GM18520 (cell line): Measurements from ENCODE around the gene DNPH1.

Source experiments
- ATAC-seq: cut with Tn5 transposase; IDR thresholded peaks from one replicate; pipeline ENCODE4 v1.9.1; 2021; ENCODE audit not compliant: unreplicated experiment

Gene DNPH1

DNA sequence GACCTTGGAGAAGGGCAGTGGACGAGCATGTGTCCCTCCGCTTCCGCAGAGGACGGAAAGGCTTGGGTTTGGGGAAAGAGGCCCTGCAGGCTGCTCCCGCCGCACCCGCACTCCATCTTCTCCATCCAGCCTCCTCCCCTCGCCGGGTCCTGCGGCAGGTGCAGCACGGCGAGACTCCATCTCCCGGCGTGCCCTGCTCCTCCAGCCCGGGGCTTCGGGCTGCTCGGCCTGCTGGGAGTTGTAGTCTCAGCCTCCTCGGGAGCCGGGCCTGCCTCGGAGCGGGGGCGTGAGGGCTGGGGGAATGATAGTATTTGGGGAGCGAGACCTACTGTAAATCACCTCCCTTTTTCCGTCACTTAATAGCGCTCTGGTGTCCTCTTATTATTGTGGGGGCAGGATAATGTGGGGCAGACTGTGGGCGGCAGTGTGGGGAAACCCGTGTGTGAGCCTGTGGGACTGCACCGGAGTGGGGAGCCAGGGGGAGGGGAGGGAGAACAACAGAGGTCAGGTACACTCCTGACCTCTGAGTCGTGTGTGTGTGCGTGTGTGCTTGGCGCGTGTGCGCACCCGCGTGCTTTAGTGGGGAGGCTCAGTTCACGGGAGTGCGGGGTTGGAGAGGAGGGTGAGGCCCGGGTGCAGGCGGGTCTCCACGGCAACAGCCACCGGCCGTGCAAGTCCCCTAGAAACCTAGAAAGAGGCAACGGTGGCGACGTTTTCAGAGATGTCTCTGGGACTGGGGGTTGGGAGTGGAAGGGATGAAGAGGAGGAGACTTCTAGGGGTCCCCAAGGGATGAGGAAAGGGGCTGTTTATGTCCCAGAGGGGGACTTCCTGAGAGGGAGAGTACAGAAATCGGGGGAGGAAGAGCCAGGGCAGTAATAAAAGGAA, 18.1 kb upstream of the DNPH1 start:
- ATAC-seq, result no peak

DNA sequence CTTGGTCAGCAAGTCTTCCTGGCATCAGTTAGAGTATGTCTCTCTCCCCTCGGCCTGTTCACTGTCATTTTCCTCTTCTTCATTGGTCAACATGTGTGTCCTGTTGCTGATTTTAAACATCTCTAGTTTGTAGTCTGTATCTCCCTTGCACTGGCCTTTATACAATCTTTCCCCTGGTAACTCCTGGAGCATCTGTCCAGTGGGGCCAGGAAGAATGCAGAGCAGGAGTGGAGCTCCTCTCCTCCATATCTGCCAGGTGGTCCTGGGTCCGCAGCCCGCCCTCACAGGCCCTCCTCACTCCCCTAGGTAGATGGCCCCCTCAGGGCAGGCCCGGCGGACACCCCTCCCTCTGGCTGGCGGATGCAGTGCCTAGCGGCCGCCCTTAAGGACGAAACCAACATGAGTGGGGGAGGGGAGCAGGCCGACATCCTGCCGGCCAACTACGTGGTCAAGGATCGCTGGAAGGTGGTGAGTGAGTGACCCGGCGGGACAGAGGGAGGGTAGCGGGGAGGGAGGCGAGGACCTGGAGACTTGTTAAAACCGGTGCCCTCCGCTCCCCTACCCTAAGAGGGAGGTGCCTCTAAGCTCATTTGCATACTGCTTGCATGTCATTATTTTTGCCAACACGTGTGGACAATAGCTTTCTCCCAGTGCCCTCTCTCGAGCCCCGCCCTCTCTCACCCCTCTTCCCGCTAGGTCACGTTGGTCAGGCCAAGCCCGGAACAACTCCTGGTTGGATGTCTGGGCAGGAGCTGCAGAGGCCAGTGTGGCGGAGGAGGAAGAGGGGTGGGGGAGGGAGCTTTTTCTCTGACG, 17.2 kb upstream of the DNPH1 start:
- no peak for ATAC-seq

DNA sequence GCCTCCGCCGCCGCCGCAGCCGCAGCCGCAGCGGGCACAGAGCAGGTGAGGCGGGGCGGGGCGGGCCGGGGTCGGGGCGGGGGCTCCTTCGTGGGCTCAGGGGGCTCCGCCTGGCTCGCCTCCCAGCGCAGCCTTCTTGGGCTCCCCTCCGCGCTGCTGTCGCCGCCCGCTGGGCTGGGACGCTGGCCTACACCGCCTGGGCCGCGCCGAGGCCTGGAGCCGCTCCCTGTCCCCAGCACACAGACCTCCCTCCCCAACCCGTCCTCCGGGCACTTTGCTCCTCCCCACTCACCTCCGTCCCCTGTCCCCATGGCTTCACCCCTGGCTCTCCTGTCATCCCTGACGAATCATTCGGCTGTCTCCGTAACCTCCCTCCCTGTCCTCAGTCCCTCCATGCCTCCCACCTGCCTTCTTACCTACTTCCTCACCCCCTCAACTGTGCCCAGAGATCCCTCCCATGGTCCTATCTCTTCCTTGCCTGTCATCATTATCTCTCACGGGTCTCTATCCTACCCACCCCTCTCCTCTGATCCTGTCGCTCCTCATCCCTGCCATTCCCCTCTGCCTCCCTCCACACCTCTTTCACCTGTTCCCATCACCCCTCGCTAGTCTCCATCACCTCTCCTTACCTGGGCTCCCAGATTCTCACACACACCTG, 14.5 kb upstream of the DNPH1 start:
- no peak for ATAC-seq

DNA sequence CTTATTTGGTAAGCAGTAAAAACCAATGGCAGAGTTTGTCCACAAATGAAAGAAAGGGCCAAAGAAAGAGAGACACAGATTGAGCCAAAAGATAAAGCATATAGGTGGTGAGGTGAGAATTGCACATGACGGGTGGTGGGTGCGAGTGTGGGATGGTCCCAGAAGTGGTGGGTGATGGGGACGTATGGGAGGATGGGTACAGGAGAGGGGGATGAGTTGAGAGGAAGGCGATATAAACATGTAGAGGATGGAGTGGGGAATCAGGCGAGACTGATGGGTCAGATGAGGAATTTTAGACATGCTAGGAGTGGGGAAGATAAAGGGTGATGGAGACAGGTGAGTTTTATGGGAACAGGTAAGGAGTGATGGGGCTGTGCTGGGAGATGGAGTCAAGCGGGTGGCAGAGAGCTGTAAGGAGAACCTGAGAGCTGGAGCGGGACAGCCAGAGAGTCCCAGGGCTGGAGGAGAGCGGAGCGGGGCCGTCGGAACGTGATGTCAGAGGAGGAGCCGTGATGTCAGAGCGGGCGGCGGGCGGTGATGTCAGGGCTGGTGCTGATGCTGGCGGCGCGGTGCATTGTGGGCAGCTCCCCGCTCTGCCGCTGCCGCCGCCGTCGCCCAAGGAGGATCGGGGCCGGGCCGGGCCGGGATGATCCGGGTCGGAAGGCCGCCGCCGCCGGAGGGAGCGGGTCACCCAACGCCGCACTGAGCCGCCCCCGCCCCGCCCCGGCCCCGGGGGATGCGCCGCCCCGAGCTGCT, 13.8 kb upstream of the DNPH1 start, which contains the start of gene TTBK1:
TSS of gene TTBK1 (plus strand) at position 574 of the 756 bp plus-strand sequence. CDS start 3,180 bp downstream, outside the sequence.
- no peak for ATAC-seq

DNA sequence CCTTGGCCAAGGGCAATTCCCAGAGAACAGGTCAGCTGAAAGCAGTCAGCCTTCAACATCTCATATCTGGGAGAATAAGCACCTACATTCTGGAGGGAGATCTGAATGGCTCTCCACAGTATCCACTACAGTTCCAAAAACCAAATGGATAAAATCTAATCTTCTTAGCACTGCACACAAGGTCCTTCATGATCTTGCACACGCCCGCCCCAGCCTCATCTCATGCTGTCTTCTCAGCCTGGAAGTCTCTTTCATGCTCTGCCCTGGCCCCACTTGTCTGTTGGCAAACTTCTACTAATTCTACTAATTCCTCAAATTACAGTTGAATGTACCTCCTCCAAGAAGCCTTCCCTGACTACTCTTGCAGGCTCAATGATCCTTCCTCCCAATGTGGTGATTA, 12.2 kb upstream of the DNPH1 start:
- no peak for ATAC-seq

DNA sequence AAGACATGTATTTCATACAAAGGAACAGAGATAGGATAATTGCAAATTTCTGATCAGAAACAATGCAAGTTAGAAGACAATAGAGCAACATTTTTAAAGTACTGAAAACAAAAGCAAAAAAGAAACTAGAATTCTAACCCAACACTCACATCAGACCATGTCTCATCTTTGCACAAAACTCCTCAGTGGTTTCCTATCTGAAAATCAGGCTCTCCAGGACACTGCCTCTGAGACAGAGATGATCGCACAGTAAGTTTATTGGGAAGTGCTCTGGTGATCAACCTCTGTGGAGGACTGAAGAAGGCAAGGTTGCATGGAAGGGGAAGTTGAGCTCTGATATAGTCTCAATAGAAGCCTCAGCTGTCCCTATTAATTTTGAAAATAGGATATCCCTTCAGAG, 11.7 kb upstream of the DNPH1 start:
- no peak for ATAC-seq

DNA sequence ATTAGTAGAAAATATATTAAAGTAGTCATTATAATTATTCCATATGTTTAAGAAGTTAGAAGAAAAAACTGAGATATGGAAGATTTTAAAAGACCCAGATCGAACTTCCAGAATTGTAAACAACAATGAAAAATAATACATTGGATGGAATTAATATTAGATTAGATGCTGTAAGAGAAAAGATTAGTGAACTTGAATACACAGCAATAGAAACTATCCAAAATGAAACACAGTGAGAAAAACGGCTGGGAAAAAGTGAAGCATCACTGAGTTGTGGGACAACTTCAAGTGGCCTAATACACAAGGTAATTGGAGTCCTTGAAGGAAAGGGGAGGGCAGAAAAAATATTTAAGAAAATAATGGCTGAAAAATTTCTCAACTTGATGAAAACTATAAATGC, 9.8 kb upstream of the DNPH1 start:
- ATAC-seq, result no peak

DNA sequence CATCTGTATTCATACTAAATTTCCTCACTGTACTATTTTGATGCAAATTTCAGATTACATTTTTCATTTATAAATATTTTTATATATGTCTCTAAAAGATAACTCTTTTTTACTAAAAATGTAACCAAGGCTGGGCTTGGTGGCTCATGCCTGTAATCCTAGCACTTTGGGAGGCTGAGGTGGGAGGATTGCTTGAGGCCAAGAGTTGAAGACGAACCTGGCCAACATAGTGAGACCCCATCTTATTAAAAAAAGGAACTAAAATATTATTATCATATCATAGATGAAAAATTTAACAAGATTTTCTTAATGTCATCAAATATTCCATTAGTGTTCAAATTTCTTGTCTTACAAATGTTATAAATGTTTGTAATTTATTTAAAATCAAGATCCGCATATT, 6.6 kb upstream of the DNPH1 start:
- no peak for ATAC-seq

DNA sequence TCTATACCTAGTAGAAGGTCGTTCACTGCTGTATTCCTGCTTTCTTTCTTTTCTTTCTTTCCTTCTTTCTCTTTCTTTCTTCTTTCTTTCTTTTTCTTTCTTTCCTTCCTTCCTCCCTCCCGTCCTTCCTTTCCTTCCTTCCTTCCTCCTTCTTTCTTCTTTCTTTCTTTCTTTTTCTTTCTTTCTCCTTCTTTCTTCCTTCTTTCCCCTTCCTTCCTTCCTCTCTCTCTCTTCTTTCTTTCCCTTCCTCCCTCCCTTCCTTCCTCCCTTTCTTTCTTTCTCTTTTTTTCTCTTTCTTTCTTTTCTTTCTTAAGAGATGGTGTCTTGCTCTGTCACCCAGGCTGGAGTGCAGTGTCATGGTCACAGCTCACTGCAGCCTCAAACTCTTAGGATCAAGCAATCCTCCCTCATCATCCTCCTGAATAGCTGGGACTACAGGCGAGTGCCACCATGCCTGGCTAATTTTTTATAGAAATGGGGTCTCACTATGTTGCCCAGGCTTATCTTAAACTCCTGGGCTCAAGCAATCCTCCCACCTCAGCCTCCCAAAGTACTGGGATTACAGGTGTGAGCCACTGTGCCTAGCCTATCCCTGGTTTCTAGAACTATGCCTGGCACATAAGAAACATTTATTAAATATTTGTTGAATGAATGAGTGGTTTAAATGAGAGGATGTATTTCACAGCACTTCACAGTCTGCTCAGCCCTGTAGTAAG, 2.6 kb upstream of the DNPH1 start:
- no peak for ATAC-seq

DNA sequence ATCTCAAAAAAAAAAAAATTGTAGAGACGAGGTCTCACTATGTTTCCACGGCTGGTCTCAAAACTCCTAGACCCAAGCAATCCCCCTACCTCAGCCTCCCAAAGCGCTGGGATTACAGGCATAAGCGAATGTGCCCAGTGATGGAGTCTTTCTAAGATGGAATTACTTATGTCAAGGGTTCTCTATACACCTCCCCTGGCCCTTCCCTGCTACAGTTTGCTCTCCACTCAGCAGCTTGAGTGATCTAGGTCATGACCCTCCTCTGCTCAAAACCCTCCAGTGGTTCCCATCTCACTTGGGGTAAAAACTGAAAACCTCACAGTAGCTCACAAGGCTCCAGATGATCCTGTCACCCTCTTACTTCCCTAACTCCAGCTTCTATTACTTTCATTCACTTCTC, 1.8 kb upstream of the DNPH1 start:
- ATAC-seq, result no peak

DNA sequence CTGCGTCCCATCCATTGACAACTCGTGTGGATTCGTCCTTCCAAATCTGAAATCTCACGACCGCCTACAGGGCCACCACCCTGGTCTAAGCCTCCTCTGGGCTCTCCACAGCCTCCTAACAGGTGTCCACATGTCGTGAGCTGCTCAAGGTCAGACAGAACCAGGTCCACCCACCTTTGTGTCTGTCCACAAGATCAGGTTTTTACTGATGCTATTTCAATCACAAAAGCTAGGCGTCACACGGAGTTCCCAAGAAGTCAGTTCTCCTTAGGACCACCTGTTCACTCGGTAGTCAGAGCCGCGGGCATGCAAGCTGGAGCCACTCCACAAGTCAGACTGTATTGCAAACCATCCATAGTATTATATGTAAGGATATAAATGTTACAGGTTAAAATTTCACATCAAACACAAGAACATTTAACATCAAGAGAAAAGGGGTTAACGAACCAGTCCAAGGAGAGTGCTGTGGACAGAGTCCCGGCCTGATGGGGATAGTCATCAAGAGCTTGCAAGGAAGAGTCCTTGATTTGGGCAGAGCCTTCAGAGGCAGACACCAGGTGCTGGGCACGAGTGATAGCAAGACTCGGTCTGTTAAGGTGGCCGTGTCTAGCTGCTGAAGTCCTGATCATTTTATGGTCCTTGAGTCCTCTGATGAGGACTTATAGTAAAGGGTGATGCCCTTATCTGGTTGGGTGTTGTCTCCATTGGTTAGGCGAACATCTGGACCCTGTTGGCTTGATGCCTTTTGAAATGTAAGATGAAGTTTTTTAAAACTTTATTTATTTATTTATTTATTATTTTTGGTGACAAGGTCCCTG, 731 bp upstream of the DNPH1 start:
- ATAC-seq, result no peak

DNA sequence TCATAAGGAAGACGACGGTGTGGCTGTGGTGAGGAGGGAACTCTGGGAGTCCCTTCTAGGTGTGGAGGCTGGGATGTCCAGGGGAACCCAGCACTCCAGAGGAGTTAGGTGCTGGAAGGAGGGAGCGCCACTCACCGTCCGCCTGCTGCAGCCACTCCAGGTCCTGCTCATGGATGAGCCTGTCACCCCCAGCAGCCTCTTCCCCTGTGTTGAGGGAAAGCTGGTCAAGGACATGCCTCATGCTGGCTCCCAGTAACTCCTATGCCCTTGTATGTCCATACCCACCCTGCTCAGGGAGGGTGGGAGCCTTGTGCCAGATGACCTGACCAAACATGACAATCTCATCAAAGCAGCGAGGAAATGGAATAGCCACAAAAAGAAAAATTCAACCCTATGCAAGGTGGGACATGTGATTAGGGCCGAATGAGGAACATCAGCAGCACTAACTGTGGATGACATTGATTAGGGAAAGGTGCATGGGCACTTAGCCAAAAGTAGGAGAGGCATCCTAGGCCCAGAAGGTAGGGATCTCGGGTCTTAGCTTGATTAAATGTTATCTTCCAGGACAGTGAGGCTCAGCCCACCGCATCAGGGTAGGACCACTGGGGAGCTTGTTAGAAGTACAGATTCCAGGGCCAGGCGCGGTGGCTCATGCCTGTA, 3.0 kb downstream of the DNPH1 start:
- ATAC-seq, result no peak

DNA sequence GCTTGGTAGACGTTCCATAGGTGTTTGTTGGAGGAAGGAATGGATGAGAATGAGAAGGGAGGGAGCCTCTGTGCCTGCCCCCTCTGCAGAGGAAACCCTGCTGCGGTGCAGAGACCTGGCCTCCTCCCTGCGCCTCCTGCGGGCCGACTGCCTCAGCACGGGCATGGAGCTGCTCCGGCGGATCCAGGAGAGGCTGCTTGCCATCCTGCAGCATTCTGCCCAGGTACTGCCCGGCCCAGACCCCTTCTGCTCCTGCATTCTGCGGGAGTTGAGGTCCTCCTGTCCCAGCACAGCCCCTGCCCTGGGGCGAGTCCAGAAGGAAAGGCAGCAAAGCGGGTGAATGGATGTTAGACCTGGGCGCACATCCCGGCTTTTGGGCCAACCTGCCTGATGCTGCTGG, 6.1 kb downstream of the DNPH1 start:
- no peak for ATAC-seq

DNA sequence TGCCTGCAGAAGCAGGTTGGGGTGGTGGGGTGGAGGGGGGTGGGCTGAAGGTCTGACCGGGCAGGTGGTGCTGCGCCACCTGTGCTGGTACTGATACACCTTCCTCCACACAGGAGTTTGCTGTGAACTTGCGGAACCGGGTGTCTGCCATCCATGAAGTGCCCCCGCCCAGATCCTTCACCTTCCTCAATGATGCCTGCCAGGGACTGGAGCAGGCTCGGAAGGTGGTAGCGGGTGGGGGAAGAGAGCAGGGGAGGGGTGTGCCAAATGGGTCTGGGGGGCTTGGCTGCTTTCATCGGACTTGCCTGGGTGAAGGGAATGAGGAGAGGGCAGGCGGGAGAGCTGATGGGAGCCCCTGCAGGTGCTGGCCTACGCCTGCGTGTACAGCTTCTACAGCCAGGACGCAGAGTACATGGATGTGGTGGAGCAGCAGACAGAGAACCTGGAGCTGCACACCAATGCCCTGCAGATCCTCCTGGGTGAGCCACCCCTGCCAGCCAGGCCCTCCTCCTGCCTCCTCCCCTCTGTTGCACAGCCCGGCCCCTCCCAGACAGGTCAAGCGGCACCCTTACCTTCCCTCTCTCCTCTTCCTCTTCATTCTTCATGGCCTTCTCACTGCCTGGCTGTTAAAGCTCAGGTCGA, 6.7 kb downstream of the DNPH1 start:
- no peak for ATAC-seq

DNA sequence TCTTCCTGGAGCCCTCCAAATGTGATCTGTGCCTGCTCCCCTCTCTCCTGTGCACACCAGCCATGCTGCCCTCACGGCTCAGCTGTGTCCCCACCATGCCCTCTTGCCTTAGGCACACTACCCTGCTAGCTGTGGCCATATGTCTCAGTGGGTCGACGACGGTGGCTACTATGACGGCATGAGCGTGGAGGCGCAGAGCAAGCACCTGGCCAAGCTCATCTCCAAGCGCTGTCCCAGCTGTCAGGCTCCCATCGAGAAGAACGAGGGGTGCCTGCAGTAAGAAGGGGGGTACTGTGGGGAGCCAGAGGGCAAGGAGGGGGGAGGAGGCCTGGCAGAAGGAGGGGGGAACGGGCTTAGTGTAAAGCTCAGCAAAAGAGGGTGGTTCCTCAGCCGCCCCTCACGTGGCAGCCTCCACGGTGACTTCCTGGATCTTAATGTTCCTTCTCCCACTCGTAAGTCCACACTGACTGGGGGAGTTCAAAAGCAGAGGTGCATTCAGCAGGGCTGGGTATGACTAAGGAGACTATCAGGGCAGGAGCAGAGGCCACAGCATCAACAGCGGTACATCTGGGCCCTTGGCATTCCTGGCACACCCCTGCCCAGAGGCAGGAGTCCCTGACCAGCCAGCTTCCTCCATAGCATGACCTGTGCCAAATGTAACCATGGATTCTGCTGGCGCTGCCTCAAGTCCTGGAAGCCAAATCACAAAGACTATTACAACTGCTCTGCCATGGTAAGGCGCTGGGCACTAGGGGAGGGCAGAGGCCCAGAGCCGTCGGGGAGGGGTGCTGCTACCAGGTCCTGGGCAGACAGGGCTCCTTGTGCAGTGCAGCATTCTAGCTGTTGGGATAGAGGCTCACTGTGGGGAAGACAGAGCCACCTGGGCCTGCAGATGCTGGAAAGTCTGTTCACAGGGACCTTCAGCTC, 8.0 kb downstream of the DNPH1 start:
- ATAC-seq, result no peak

DNA sequence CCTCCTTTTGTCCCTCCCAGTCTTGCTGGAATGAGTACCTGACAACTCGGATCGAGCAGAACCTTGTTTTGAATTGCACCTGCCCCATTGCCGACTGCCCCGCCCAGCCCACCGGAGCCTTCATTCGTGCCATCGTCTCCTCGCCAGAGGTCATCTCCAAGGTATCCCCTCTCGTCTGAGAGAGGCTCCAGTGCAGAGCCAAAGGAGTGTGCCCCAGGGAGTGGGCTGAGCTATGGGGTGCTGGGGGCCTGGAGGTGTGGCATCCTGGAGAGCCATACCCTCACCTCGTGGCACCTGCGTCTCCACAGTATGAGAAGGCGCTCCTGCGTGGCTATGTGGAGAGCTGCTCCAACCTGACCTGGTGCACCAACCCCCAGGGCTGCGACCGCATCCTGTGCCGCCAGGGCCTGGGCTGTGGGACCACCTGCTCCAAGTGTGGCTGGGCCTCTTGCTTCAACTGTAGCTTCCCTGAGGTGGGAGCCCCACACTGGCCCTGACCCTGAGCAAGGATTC, 8.8 kb downstream of the DNPH1 start:
- no peak for ATAC-seq

DNA sequence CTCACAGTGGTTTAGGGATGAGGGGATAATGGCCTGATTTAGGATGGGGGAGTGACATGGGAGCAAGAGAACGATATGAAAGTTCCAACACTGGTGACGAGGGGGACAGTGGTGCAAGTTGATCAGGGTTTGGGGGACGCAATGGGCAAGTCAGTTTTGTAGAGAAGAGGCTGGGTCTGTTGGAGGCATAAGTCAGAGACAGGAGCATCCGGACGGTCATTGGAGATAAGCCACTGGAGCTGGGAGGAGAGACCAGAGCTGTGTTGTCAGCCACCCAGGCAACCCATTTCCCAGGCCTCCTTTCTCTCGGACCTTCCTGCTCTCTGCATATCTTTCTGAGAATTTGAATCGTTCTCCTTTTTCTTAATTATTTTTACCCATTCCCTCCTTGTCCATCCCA, 9.5 kb downstream of the DNPH1 start:
- ATAC-seq, result no peak
